ENCODE results near the gene CDH16. TPM values are rescaled to one million over a fixed set of nuclear protein-coding genes. Genes with fewer than 3 reads are reported as not detected.

Gene CDH16
- total and polyA plus RNA-seq, 2 experiments from 2014 or later, result 3.2 to 4.4 TPM

DNA sequence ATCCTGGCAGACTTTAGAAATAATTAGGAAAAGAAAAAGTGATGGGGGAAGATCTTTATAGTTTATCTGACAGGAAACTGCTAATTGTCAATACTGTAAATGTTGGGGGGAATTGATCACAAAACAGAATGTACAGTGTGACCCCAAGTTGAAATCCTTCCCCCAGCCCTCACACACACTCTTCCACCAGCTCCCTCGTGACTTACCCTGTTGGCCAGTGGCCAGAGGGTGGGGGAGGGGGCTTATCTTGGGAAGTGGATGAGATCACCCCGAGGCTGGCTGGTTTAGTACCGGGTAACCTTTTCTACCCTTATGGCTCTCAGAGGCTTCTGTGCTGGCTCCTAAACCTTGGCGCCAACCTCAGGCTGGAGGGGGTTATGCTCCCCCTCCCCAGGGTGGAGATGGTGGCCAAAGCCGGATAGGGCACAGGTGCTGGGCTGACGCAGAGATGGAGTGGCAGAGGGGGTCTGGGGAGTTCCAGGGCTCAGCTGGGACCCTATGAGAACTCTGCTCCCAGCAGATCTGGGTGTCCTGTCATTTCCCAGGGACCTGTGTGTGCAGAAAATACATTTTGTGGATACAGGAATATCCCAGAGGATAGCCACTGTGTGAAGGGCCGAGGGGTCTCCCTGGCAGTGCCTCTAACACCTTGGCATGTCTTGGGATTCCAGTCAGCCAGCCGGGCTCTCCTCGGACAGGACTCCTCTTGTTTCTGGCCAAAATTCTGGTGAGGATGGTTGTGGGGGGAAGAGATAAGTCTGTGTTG is 18.6 kb downstream of the CDH16 start:
- WGBS (ENCODE audit: low lambda C conversion rate, missing lambda C conversion rate), result 33% methylated on average over 9 of the region's 9 CpGs

DNA sequence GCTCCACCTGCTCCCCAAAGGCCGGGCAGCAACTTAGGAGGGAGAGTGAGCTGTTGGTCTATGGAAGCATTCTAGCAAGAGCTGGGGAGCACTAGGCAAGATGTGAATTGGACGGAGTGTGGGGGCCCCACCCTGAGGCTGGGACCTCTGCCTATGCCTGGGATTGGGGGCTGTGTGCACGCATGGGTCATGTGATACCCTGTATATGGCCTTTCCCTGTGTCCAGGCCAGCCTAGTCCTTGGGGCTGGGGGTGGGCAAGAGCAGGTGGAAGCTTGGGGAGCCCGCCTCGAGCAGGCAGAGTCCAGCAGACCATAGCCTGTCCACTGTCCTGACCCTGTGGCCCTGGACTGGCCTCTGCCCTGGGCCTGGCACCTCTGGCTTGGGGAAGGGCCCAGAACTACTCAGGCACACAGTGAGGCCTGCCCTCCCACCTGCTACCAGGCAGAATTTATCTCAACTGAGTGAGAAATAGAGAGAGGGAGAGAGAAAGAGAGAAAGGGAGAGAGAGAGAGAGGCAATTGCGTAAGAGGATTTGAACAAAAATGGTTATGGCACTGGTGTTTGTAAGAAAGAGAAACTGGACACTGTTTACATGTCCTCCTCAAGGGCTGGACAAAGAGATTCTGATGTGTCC is 19.3 kb downstream of the CDH16 start:
- H3K27ac ChIP-seq, result peak overlapping the region; percentile 92
- no peaks in the 10 kb centered on the region for H3K9me2 ChIP-seq (replicated peaks; ENCODE audit: insufficient read depth)
- WGBS (ENCODE audit: low lambda C conversion rate, missing lambda C conversion rate), result 86% methylated on average over 6 of the region's 6 CpGs
- H3K4me3 ChIP-seq, result no peak overlapping the region
- H4K20me1 ChIP-seq (ENCODE audit: insufficient read depth, poor library complexity, severe bottlenecking), result no peaks in the 10 kb centered on the region
- H3K79me2 ChIP-seq, result no peaks in the 10 kb centered on the region
- H3K9me3 ChIP-seq (ENCODE audit: low read depth), result no peaks in the 10 kb centered on the region
- DNase-seq (ENCODE audit: low spot score), result no peak
- peaks cover 40% of the 10 kb centered on the region for H3K4me1 ChIP-seq (ENCODE audit: insufficient read depth)
- TF ChIP-seq EZH2 (IDR thresholded peaks at IDR 0.05; ENCODE audit: borderline replicate concordance), result no peak
- no peak for TF ChIP-seq EZH2phosphoT487 (IDR thresholded peaks at IDR 0.05; ENCODE audit: low read depth, severe bottlenecking, unreplicated experiment)
- TF ChIP-seq, protein P1, sequence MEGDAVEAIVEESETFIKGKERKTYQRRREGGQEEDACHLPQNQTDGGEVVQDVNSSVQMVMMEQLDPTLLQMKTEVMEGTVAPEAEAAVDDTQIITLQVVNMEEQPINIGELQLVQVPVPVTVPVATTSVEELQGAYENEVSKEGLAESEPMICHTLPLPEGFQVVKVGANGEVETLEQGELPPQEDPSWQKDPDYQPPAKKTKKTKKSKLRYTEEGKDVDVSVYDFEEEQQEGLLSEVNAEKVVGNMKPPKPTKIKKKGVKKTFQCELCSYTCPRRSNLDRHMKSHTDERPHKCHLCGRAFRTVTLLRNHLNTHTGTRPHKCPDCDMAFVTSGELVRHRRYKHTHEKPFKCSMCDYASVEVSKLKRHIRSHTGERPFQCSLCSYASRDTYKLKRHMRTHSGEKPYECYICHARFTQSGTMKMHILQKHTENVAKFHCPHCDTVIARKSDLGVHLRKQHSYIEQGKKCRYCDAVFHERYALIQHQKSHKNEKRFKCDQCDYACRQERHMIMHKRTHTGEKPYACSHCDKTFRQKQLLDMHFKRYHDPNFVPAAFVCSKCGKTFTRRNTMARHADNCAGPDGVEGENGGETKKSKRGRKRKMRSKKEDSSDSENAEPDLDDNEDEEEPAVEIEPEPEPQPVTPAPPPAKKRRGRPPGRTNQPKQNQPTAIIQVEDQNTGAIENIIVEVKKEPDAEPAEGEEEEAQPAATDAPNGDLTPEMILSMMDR (IDR thresholded peaks at IDR 0.05; ENCODE audit: poor library complexity), result no peak
- H3K36me3 ChIP-seq (replicated peaks; ENCODE audit: insufficient read depth, low read depth), result no peaks in the 10 kb centered on the region
- peak overlapping the region; percentile 2 for H2AFZ ChIP-seq
- peak overlapping the region; percentile 26 for H3K4me2 ChIP-seq
- H3K27me3 ChIP-seq, result no peaks in the 10 kb centered on the region

More for the DNA sequence above, 18.6 kb downstream of the CDH16 start:
- no peaks in the 10 kb centered on the region for H3K9me2 ChIP-seq (replicated peaks; ENCODE audit: insufficient read depth)
- H3K4me2 ChIP-seq, result peak overlapping the region; percentile 26
- H3K4me3 ChIP-seq, result no peak overlapping the region
- no peaks in the 10 kb centered on the region for H3K9me3 ChIP-seq (ENCODE audit: low read depth)
- TF ChIP-seq EZH2 (IDR thresholded peaks at IDR 0.05; ENCODE audit: borderline replicate concordance), result no peak
- no peak for TF ChIP-seq EZH2phosphoT487 (IDR thresholded peaks at IDR 0.05; ENCODE audit: low read depth, severe bottlenecking, unreplicated experiment)
- TF ChIP-seq, protein P1 (IDR thresholded peaks at IDR 0.05; ENCODE audit: poor library complexity), result no peak
- H3K4me1 ChIP-seq (ENCODE audit: insufficient read depth), result peaks cover 47% of the 10 kb centered on the region
- peak overlapping the region; percentile 92 for H3K27ac ChIP-seq
- no peaks in the 10 kb centered on the region for H3K27me3 ChIP-seq
- H3K36me3 ChIP-seq (replicated peaks; ENCODE audit: insufficient read depth, low read depth), result no peaks in the 10 kb centered on the region
- H2AFZ ChIP-seq, result peak overlapping the region; percentile 2
- DNase-seq (ENCODE audit: low spot score), result peak; percentile 92
- H3K79me2 ChIP-seq, result no peaks in the 10 kb centered on the region
- no peaks in the 10 kb centered on the region for H4K20me1 ChIP-seq (ENCODE audit: insufficient read depth, poor library complexity, severe bottlenecking)

- Histone ChIP-seq H3K4me1 (ENCODE audit: insufficient read depth) (peaks cover 35% of the 10 kb centered on the region), H3K79me2 (no peaks in the 10 kb centered on the region), H3K36me3 (replicated peaks; ENCODE audit: insufficient read depth, low read depth) (no peaks in the 10 kb centered on the region), H3K27ac (peak overlapping the region; percentile 92), H3K9me2 (replicated peaks; ENCODE audit: insufficient read depth) (no peaks in the 10 kb centered on the region), H3K4me3 (no peak overlapping the region), H3K4me2 (no peak overlapping the region), H2AFZ (no peak overlapping the region), H3K27me3 (no peaks in the 10 kb centered on the region), H3K9me3 (ENCODE audit: low read depth) (no peaks in the 10 kb centered on the region), H4K20me1 (ENCODE audit: insufficient read depth, poor library complexity, severe bottlenecking) (no peaks in the 10 kb centered on the region)
- DNase-seq (ENCODE audit: low spot score), result no peak
- TF ChIP-seq EZH2phosphoT487 (IDR thresholded peaks at IDR 0.05; ENCODE audit: low read depth, severe bottlenecking, unreplicated experiment) (no peak), EZH2 (IDR thresholded peaks at IDR 0.05; ENCODE audit: borderline replicate concordance) (no peak)
- TF ChIP-seq, protein P1 (IDR thresholded peaks at IDR 0.05; ENCODE audit: poor library complexity), result no peak
- WGBS (ENCODE audit: low lambda C conversion rate, missing lambda C conversion rate), result 95% methylated on average over 2 of the region's 2 CpGs
Measured at GRCh38 chr16:66898933-66899309, 19.8 kb downstream of the CDH16 start.

All from hepatocyte (in vitro differentiated cells).